AG04450 (cell line): ENCODE measurements around the gene HAGHL. TPM values are rescaled to one million over a fixed set of nuclear protein-coding genes. Genes with fewer than 3 reads are reported as not detected.

Experiments
- CTCF ChIA-PET: fragments of 300-600, 350-600 bp; formaldehyde crosslinking; extraction: SDS; loops from one replicate; lab custom pipeline; 2022; ENCODE audit warnings: antibody characterized with exemption, inconsistent platforms; lab: Charles Lee
- POLR2A ChIA-PET: fragments of 350-600 bp; formaldehyde crosslinking; extraction: SDS; loops from one replicate; lab custom pipeline; 2021; ENCODE audit warnings: antibody characterized with exemption, inconsistent platforms; lab: Yijun Ruan, JAX
- DNase-seq: peaks from one replicate; pipeline ENCODE4 v3.0.0-alpha.2; 2011; ENCODE audit warnings: low read depth, low spot score
- H3K27ac ChIP-seq: one replicate; pipeline ENCODE4 v1.5.1; 2012; ENCODE audit warnings: low read depth, low read length, control low read depth
- H3K27me3 ChIP-seq: one replicate; pipeline ENCODE4 v1.6.0; 2012; ENCODE audit warnings: low read length; ENCODE audit not compliant: control insufficient read depth, insufficient read depth
- H3K4me3 ChIP-seq: 2 replicates; pipeline ENCODE4 v1.5.1; 2011; ENCODE audit warnings: mild to moderate bottlenecking, low read depth, low read length, control low read depth
- H3K9me3 ChIP-seq: 2 replicates; pipeline ENCODE4 v1.5.1; 2012; ENCODE audit warnings: low read length; ENCODE audit not compliant: control insufficient read depth, insufficient read depth
- CTCF ChIP-seq: IDR thresholded peaks from 2 replicates; pipeline ENCODE4 v1.5.1; 2011; ENCODE audit warnings: low read depth, low read length, control low read depth, inconsistent platforms
- polyA plus RNA-seq: library from polyadenylated mRNA; depleted of rRNA; stranded (reverse); fragments of >200 nt; gene quantifications from 2 replicates; pipeline ENCODE4 v1.2.3, GENCODE V29; 2011

The HAGHL gene
- polyA plus RNA-seq, 1 experiment = 4.2 TPM

- DNase-seq = no peak
- ChIA-PET POLR2A (no interaction called here), CTCF (no interaction called here)
- Histone ChIP-seq H3K27ac (no peak overlapping the region), H3K4me3 (no peak overlapping the region), H3K9me3 (no peaks in the 10 kb centered on the region; the same call in none of the 2 replicates), H3K27me3 (peaks cover 7% of the 10 kb centered on the region)
- no peak for TF ChIP-seq CTCF
These were observed 32.4 kb downstream of the HAGHL start for GRCh38 chr16:759110-759910.

GRCh38 chr16:760065-760464, 33.2 kb downstream of the HAGHL start:
- TF ChIP-seq CTCF = no peak
- Histone ChIP-seq H3K27ac (no peak overlapping the region), H3K4me3 (no peak overlapping the region), H3K9me3 (no peaks in the 10 kb centered on the region; the same call in none of the 2 replicates), H3K27me3 (peaks cover 7% of the 10 kb centered on the region)
- no peak for DNase-seq
- ChIA-PET CTCF (no interaction called here), POLR2A (interaction anchor here (0.6 kb wide), 1 partner anchor 11 kb away, joined by 6 read pairs; no protein-coding TSS in a partner anchor)

GRCh38 chr16:760545-761343, 33.8 kb downstream of the HAGHL start, which contains the start of gene MSLN:
TSS of gene MSLN (plus strand) at chr16:760734. CDS start at chr16:762681, 1,947 bp downstream.
- Histone ChIP-seq H3K4me3 (no peak within 1 kb of the TSS), H3K27me3 (peaks cover 7% of the 10 kb centered on the region), H3K9me3 (no peaks in the 10 kb centered on the region; the same call in none of the 2 replicates), H3K27ac (no peak within 1 kb of the TSS)
- ChIA-PET CTCF (no interaction called here), POLR2A (interaction anchor here (0.6 kb wide), 1 partner anchor 12 kb away, joined by 6 read pairs; no protein-coding TSS in a partner anchor)
- no peak for DNase-seq
- TF ChIP-seq CTCF = no peak

GRCh38 chr16:761625-762513, 35.0 kb downstream of the HAGHL start:
- POLR2A ChIA-PET = interaction anchor here (0.8 kb wide), 1 partner anchor 9 kb away, joined by 4 read pairs; no protein-coding TSS in a partner anchor
- CTCF ChIA-PET = interaction anchor here (0.5 kb wide), 1 partner anchor 418 kb away, joined by 5 read pairs; no protein-coding TSS in a partner anchor
- no peak for TF ChIP-seq CTCF
- Histone ChIP-seq H3K9me3 (no peaks in the 10 kb centered on the region; the same call in 1 of the 2 replicates), H3K27ac (no peak overlapping the region), H3K27me3 (peaks cover 7% of the 10 kb centered on the region), H3K4me3 (no peak overlapping the region)
- no peak for DNase-seq
